Smooth muscle cell (in vitro differentiated cells): ENCODE results near the gene DNASE1. TPM values are rescaled to one million over a fixed set of nuclear protein-coding genes. Genes with fewer than 3 reads are reported as not detected.

Experiments
- DNase-seq: peaks from one replicate; lab custom pipeline; 2025; ENCODE audit not compliant: unreplicated experiment; lab: John Stamatoyannopoulos, UW
- H2AFZ ChIP-seq: fragments of 200-600 bp; sonication (generic); 2 replicates; pipeline ENCODE4 v1.6.0; 2016; ENCODE audit warnings: antibody characterized with exemption, low read depth, mild to moderate bottlenecking
- H3F3A ChIP-seq: fragments of 200-600 bp; sonication (generic); 2 replicates; pipeline ENCODE4 v1.6.0; 2017; ENCODE audit warnings: antibody characterized with exemption, low read depth
- H3K27ac ChIP-seq: fragments of 200-600 bp; sonication (generic); 2 replicates; pipeline ENCODE4 v1.5.1; 2016; ENCODE audit warnings: low read depth, mild to moderate bottlenecking
- H3K27me3 ChIP-seq: fragments of 200-600 bp; sonication (generic); 2 replicates; pipeline ENCODE4 v1.6.1; 2016; ENCODE audit warnings: low read depth, mild to moderate bottlenecking
- H3K36me3 ChIP-seq: fragments of 200-600 bp; sonication (generic); 2 replicates; pipeline ENCODE4 v1.5.1; 2016; ENCODE audit warnings: low read depth
- H3K4me1 ChIP-seq: fragments of 200-600 bp; sonication (generic); 2 replicates; pipeline ENCODE4 v1.5.1; 2016; ENCODE audit warnings: low read depth
- H3K4me2 ChIP-seq: fragments of 200-600 bp; sonication (generic); 2 replicates; pipeline ENCODE4 v1.6.0; 2016; ENCODE audit warnings: mild to moderate bottlenecking
- H3K4me3 ChIP-seq: fragments of 200-600 bp; sonication (generic); 2 replicates; pipeline ENCODE4 v1.5.1; 2016; ENCODE audit warnings: mild to moderate bottlenecking
- H3K79me2 ChIP-seq: fragments of 200-600 bp; sonication (generic); 2 replicates; pipeline ENCODE4 v1.6.0; 2016; ENCODE audit warnings: low read depth, mild to moderate bottlenecking
- H3K9ac ChIP-seq: fragments of 200-600 bp; sonication (generic); 2 replicates; pipeline ENCODE4 v1.6.0; 2016; ENCODE audit warnings: low read depth
- H3K9me3 ChIP-seq: fragments of 200-600 bp; sonication (generic); replicated peaks from 2 replicates; pipeline ENCODE4 v1.5.1; 2016; ENCODE audit warnings: low read depth
- H4K20me1 ChIP-seq: fragments of 200-600 bp; sonication (generic); 2 replicates; pipeline ENCODE4 v1.6.0; 2016; ENCODE audit warnings: low read depth
- CTCF ChIP-seq: fragments of 200-600 bp; sonication (generic); IDR thresholded peaks from 2 replicates; pipeline ENCODE4 v1.5.1; 2017; ENCODE audit warnings: borderline replicate concordance, mild to moderate bottlenecking, antibody characterized with exemption; ENCODE audit not compliant: insufficient read depth, poor library complexity, severe bottlenecking
- WGBS: methylation state at CpG from one replicate; pipeline ENCODE4 v1.1.7; 2016; ENCODE audit warnings: low lambda C conversion rate; 5-methylcytosine and 5-hydroxymethylcytosine counted together
- polyA plus RNA-seq: library from polyadenylated mRNA; unstranded; fragments of >200 nt; fragmentation: Nextera tagmentation; extraction: Ambion mirVana; gene quantifications from 2 replicates; pipeline ENCODE4 v1.2.1, GENCODE V29; 2016
- total RNA-seq: library from RNA; depleted of rRNA; stranded (reverse); fragments of >200 nt; gene quantifications from 2 replicates; pipeline ENCODE4 v1.2.3, GENCODE V29; 2014

DNASE1 gene
- total and polyA plus RNA-seq, 2 experiments from 2014 or later, result 8.1 to 37.8 TPM

- WGBS, result 97% methylated on average over 17 of the region's 17 CpGs
- Histone ChIP-seq H3K9ac (no peak overlapping the region), H3F3A (peaks cover 6% of the 10 kb centered on the region), H3K27me3 (no peaks in the 10 kb centered on the region), H3K4me3 (no peak overlapping the region), H4K20me1 (peaks cover 25% of the 10 kb centered on the region), H3K4me1 (peaks cover 15% of the 10 kb centered on the region), H3K9me3 (no peaks in the 10 kb centered on the region), H2AFZ (no peak overlapping the region), H3K4me2 (no peak overlapping the region), H3K36me3 (no peaks in the 10 kb centered on the region), H3K27ac (no peak overlapping the region), H3K79me2 (peaks cover 8% of the 10 kb centered on the region)
- TF ChIP-seq CTCF, result no peak
- DNase-seq, result no peak
Observed at GRCh38 chr16:3640632-3641501, 13.6 kb upstream of the DNASE1 start.

GRCh38 chr16:3641801-3642396, 12.6 kb upstream of the DNASE1 start:
- Histone ChIP-seq H3K4me3 (no peak overlapping the region), H3K4me2 (no peak overlapping the region), H3K27ac (no peak overlapping the region), H4K20me1 (peaks cover 25% of the 10 kb centered on the region), H3K9ac (no peak overlapping the region), H3F3A (peaks cover 6% of the 10 kb centered on the region), H3K79me2 (peaks cover under 1% of the 10 kb centered on the region), H3K9me3 (no peaks in the 10 kb centered on the region), H3K4me1 (peaks cover 17% of the 10 kb centered on the region), H3K36me3 (no peaks in the 10 kb centered on the region), H3K27me3 (no peaks in the 10 kb centered on the region), H2AFZ (no peak overlapping the region)
- 87% methylated on average over 9 of the region's 9 CpGs for WGBS
- TF ChIP-seq CTCF, result no peak
- no peak for DNase-seq

GRCh38 chr16:3642397-3643094, 11.9 kb upstream of the DNASE1 start:
- 44% methylated on average over 21 of the region's 21 CpGs for WGBS
- H3K4me3 ChIP-seq, result no peak overlapping the region
- DNase-seq, result no peak
- H4K20me1 ChIP-seq, result peaks cover 25% of the 10 kb centered on the region
- H3K4me2 ChIP-seq, result peak overlapping the region; percentile 58
- H3K9me3 ChIP-seq, result no peaks in the 10 kb centered on the region
- no peaks in the 10 kb centered on the region for H3K36me3 ChIP-seq
- no peaks in the 10 kb centered on the region for H3K79me2 ChIP-seq
- H3K27me3 ChIP-seq, result no peaks in the 10 kb centered on the region
- H3K27ac ChIP-seq, result peak overlapping the region; percentile 42
- H2AFZ ChIP-seq, result no peak overlapping the region
- H3K9ac ChIP-seq, result peak overlapping the region; percentile 13
- no peak for TF ChIP-seq CTCF
- peaks cover 6% of the 10 kb centered on the region for H3F3A ChIP-seq
- H3K4me1 ChIP-seq, result peaks cover 14% of the 10 kb centered on the region
